ENCODE results near the gene FBN3.

The FBN3 gene

GRCh38 chr19:8084152-8084551 lies 65.2 kb downstream of the FBN3 start:
- CTCF ChIA-PET = no interaction called here
- POLR2A ChIA-PET = no interaction called here
- no peak for TF ChIP-seq CTCF (IDR thresholded peaks at IDR 0.05; ENCODE audit: control extremely low read depth, extremely low read depth, low read depth, missing control alignments)
- no peak for DNase-seq (ENCODE audit: extremely low spot score)

GRCh38 chr19:8083141-8083540 lies 66.3 kb downstream of the FBN3 start:
- CTCF ChIA-PET = no interaction called here
- no peak for TF ChIP-seq CTCF (IDR thresholded peaks at IDR 0.05; ENCODE audit: control extremely low read depth, extremely low read depth, low read depth, missing control alignments)
- POLR2A ChIA-PET = no interaction called here
- no peak for DNase-seq (ENCODE audit: extremely low spot score)

- no peak for DNase-seq (ENCODE audit: extremely low spot score)
- CTCF ChIA-PET = no interaction called here
- POLR2A ChIA-PET = no interaction called here
- TF ChIP-seq CTCF (IDR thresholded peaks at IDR 0.05; ENCODE audit: control extremely low read depth, extremely low read depth, low read depth, missing control alignments) = no peak
Observed at GRCh38 chr19:8081569-8082550, 67.5 kb downstream of the FBN3 start.

- no peak for TF ChIP-seq CTCF (IDR thresholded peaks at IDR 0.05; ENCODE audit: control extremely low read depth, extremely low read depth, low read depth, missing control alignments)
- POLR2A ChIA-PET = no interaction called here
- CTCF ChIA-PET = no interaction called here
- no peak for DNase-seq (ENCODE audit: extremely low spot score)
Observed at GRCh38 chr19:8080832-8081231, 68.6 kb downstream of the FBN3 start.

- TF ChIP-seq CTCF (IDR thresholded peaks at IDR 0.05; ENCODE audit: control extremely low read depth, extremely low read depth, low read depth, missing control alignments) = no peak
- POLR2A ChIA-PET = no interaction called here
- CTCF ChIA-PET = no interaction called here
- no peak for DNase-seq (ENCODE audit: extremely low spot score)
Observed at GRCh38 chr19:8079988-8080387, 69.4 kb downstream of the FBN3 start.

- CTCF ChIA-PET = no interaction called here
- no peak for DNase-seq (ENCODE audit: extremely low spot score)
- TF ChIP-seq CTCF (IDR thresholded peaks at IDR 0.05; ENCODE audit: control extremely low read depth, extremely low read depth, low read depth, missing control alignments) = no peak
- POLR2A ChIA-PET = no interaction called here
Observed at GRCh38 chr19:8075158-8076074, 74.0 kb downstream of the FBN3 start.

Measured in GM10248 (cell line).